Measurements from ENCODE around the gene MRPL11. TPM values are rescaled to one million over a fixed set of nuclear protein-coding genes. Genes with fewer than 3 reads are reported as not detected.

MRPL11 gene
- 49.9 TPM for total RNA-seq (2013)
- polyA plus RNA-seq (10 to 100 TPM; 14.7 to 64.6 (median 59.6) TPM), polyA minus RNA-seq (13.4 and 33.8 TPM in 2 replicates), total RNA-seq (1.3 to 14.8 (median 10.4) reads per million in 11 experiments)

DNA sequence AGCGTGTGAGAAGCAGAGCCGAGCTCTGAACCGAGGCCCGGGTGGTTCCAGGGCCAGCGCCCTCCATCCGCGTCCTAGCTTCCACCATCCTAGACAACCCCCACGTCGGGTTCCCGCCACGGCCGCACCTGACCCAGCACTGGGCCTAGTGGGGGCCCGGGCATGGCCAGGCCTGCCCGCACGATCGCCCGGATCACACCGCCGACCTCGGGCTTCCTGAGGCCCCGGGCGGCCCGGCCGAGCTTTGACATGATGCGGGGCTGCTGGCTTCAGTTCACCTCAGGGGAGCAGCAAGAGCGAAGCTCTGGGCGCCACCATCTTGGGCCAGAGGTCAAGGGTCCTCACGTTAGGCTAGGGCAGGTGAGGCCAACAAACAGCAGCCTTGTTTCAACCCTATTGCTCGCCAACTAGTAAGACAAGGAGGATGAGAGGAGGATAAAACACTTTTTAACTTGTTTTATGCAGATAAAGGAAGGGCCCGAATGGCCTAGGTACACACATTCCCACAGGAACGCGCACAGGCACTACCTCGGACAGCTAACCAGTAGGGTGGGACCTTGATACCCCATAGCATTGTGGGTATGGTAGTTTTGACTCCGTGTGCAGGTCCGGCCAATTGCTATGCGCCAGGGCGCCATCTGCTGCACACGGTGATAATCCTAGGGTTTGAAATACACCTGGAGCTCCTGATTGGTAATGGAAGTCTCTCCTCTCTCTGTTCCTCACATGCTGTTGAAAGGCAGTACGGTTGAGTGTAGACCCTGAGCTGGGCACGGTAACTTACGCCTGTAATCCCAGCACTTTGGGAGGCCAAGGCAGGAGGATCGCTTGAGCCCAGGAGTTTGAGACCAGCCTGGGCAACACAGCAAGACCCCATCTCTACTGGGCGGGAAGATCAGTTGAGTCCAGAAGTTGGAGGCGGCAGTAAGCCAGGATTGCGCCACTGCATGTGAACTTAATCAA lies at the start of gene MRPL11:
MRPL11 (minus strand) TSS at position 345 of the 963 bp plus-strand sequence; CDS start at position 251, 94 bp downstream.
- H3K27me3 ChIP-seq (ENCODE audit: control insufficient read depth in 2 of 2, insufficient read depth in 2 of 2, low read length in 2 of 2): no peaks in the 10 kb centered on the region
- TF ChIP-seq CTCF (IDR thresholded peaks at IDR 0.05): peak; percentile 53
- H3K4me1 ChIP-seq (ENCODE audit: control insufficient read depth in 1 of 2, insufficient read depth in 2 of 2, low read length in 2 of 2): peaks cover 19 to 23% of the 10 kb centered on the region in 2 donors
- intact Hi-C loops (cut with micrococcal nuclease): loop anchor here (1.0 to 10.0 kb wide), 4 partner anchors 28 to 236 kb away; partner anchors contain the start of genes DPP3 (in 1 of the 2), PELI3 (in 1 of the 2) and RBM4B (in 1 of the 2)
- peak within 1 kb of the TSS; percentile 59 to 91 (median 66) for H3K4me3 ChIP-seq (replicated peaks in 1 of 3; ENCODE audit: low read depth in 2 of 3, low read length in 3 of 3)
- H3K36me3 ChIP-seq (replicated peaks in 1 of 2; ENCODE audit: control insufficient read depth in 1 of 2, insufficient read depth in 2 of 2, low read length in 2 of 2): peaks cover 18 to 24% of the 10 kb centered on the region in 2 donors
- Mint-ChIP-seq H3K9me3 (peaks cover 0 to 13% (median 5%) of the 10 kb centered on the region in 7 donors), H3K4me3 (peak within 1 kb of the TSS; percentile 85 to 96), H3K36me3 (peaks cover 25 to 32% of the 10 kb centered on the region in 2 donors), H3K4me1 (peaks cover 17% of the 10 kb centered on the region), H3K27ac (peak within 1 kb of the TSS; percentile 81 to 99 (median 97)), H3K27me3 (ENCODE audit: low read depth in 3 of 3) (peaks cover 0 to 2% (median 0%) of the 10 kb centered on the region in 3 donors)
- 6% methylated on average over 33 of the region's 45 CpGs for WGBS (ENCODE audit: insufficient coverage)
- peaks cover 3% of the 10 kb centered on the region for H3K79me2 ChIP-seq (ENCODE audit: insufficient read depth, low read length)
- H3K9me3 ChIP-seq (replicated peaks in 1 of 2; ENCODE audit: control insufficient read depth in 1 of 2, insufficient read depth in 1 of 2, low read length in 2 of 2): peaks cover 0 to 6% of the 10 kb centered on the region in 2 donors
- H2AFZ ChIP-seq (ENCODE audit: insufficient read depth, low read depth, low read length, poor library complexity, severe bottlenecking): peak within 1 kb of the TSS; percentile 99
- peak within 1 kb of the TSS; percentile 6 to 81 for H3K27ac ChIP-seq (ENCODE audit: low read depth in 1 of 2, low read length in 2 of 2)
- peak within 1 kb of the TSS; percentile 79 for H3K9ac ChIP-seq (ENCODE audit: insufficient read depth, low read length, poor library complexity, severe bottlenecking)
- H4K20me1 ChIP-seq (ENCODE audit: insufficient read depth, low read length): no peaks in the 10 kb centered on the region
- DNase-seq: peak; percentile 82 to 88 (median 85)
- peak within 1 kb of the TSS; percentile 90 for H3K4me2 ChIP-seq (replicated peaks; ENCODE audit: extremely low read depth, low read length, poor library complexity, severe bottlenecking)

GRCh38 chr11:66484806-66485380 lies 46.2 kb upstream of the MRPL11 start:
- Histone ChIP-seq H3K4me3 (replicated peaks in 1 of 3; ENCODE audit: low read depth in 2 of 3, low read length in 3 of 3) (no peak overlapping the region), H3K9ac (ENCODE audit: insufficient read depth, low read length, poor library complexity, severe bottlenecking) (no peak overlapping the region), H3K27me3 (ENCODE audit: control insufficient read depth in 2 of 2, insufficient read depth in 2 of 2, low read length in 2 of 2) (no peaks in the 10 kb centered on the region), H2AFZ (ENCODE audit: insufficient read depth, low read depth, low read length, poor library complexity, severe bottlenecking) (no peak overlapping the region), H3K4me2 (replicated peaks; ENCODE audit: extremely low read depth, low read length, poor library complexity, severe bottlenecking) (no peak overlapping the region), H3K36me3 (replicated peaks in 1 of 2; ENCODE audit: control insufficient read depth in 1 of 2, insufficient read depth in 2 of 2, low read length in 2 of 2) (peaks cover 32 to 72% of the 10 kb centered on the region in 2 donors), H3K9me3 (replicated peaks in 1 of 2; ENCODE audit: control insufficient read depth in 1 of 2, insufficient read depth in 1 of 2, low read length in 2 of 2) (no peaks in the 10 kb centered on the region), H3K4me1 (ENCODE audit: control insufficient read depth in 1 of 2, insufficient read depth in 2 of 2, low read length in 2 of 2) (peaks cover 8 to 12% of the 10 kb centered on the region in 2 donors), H3K27ac (ENCODE audit: low read depth in 1 of 2, low read length in 2 of 2) (no peak overlapping the region), H3K79me2 (ENCODE audit: insufficient read depth, low read length) (peaks cover 3% of the 10 kb centered on the region), H4K20me1 (ENCODE audit: insufficient read depth, low read length) (no peaks in the 10 kb centered on the region)
- WGBS (ENCODE audit: insufficient coverage): no CpG with 5 or more reads among the region's 7 CpGs
- H3K4me1 Mint-ChIP-seq: peaks cover 4% of the 10 kb centered on the region
- TF ChIP-seq CTCF (IDR thresholded peaks at IDR 0.05): no peak
- peaks cover 48 to 66% of the 10 kb centered on the region in 2 donors for H3K36me3 Mint-ChIP-seq
- DNase-seq: no peak
- no peak overlapping the region for H3K4me3 Mint-ChIP-seq
- intact Hi-C loops (cut with micrococcal nuclease): no loop called here
- H3K9me3 Mint-ChIP-seq: no peaks in the 10 kb centered on the region
- peaks cover 0 to 2% (median 0%) of the 10 kb centered on the region in 3 donors for H3K27me3 Mint-ChIP-seq (ENCODE audit: low read depth in 3 of 3)
- H3K27ac Mint-ChIP-seq: peak overlapping the region in 1 of 7 donors; percentile 36

All from CD14-positive monocyte (primary cell).